HL-60 (cell line): ENCODE measurements around the gene CASKIN2.

Source experiments
- DNase-seq, 2 experiments: peaks; one replicate each; pipeline ENCODE4 v3.0.0-alpha.2; 2010 to 2020; ENCODE audit warnings: low read depth in 1 of 2, low spot score in 1 of 2
- H3K27ac ChIP-seq: fragments of 250-450 bp; sonication (Bioruptor Pico); replicated peaks from 2 replicates; pipeline ENCODE4 v1.5.1; 2020; ENCODE audit warnings: mild to moderate bottlenecking, moderate library complexity
- H3K27me3 ChIP-seq: fragments of 250-450 bp; sonication (Bioruptor Pico); 2 replicates; pipeline ENCODE4 v1.5.1; 2021; ENCODE audit warnings: mild to moderate bottlenecking, moderate library complexity; ENCODE audit not compliant: insufficient read depth, poor library complexity, severe bottlenecking
- H3K4me3 ChIP-seq: replicated peaks from 2 replicates; pipeline ENCODE4 v1.5.1; 2011; ENCODE audit warnings: mild to moderate bottlenecking, control low read depth, low read length; ENCODE audit not compliant: insufficient read depth
- CTCF ChIP-seq: IDR thresholded peaks from one replicate; pipeline ENCODE4 v1.5.1; 2011; ENCODE audit warnings: low read length, control low read depth, inconsistent platforms; ENCODE audit not compliant: insufficient read depth
- GABPA ChIP-seq: IDR thresholded peaks from 2 replicates; pipeline ENCODE4 v1.6.1; 2012; ENCODE audit warnings: low read depth
- POLR2AphosphoS5 ChIP-seq: IDR thresholded peaks from 2 replicates; pipeline ENCODE4 v1.6.1; 2012; ENCODE audit warnings: low read depth
- REST ChIP-seq: IDR thresholded peaks from 2 replicates; pipeline ENCODE4 v1.6.1; 2012; ENCODE audit warnings: low read depth; ENCODE audit not compliant: insufficient replicate concordance
- SPI1 ChIP-seq: IDR thresholded peaks from 2 replicates; pipeline ENCODE4 v1.6.1; 2012; ENCODE audit warnings: low read depth, mild to moderate bottlenecking, borderline replicate concordance

CASKIN2 gene

GRCh38 chr17:75524269-75524969 lies 9.1 kb upstream of the CASKIN2 start:
- no peak overlapping the region for H3K27ac ChIP-seq
- TF ChIP-seq SPI1 (no peak), GABPA (no peak), REST (no peak), CTCF (no peak), POLR2AphosphoS5 (no peak)
- DNase-seq = no peak
- H3K4me3 ChIP-seq = no peak overlapping the region
- peaks cover 4% of the 10 kb centered on the region for H3K27me3 ChIP-seq

GRCh38 chr17:75523647-75524046 lies 8.3 kb upstream of the CASKIN2 start:
- Histone ChIP-seq H3K4me3 (no peak overlapping the region), H3K27ac (no peak overlapping the region), H3K27me3 (peaks cover 4% of the 10 kb centered on the region)
- TF ChIP-seq REST = no peak
- no peak for TF ChIP-seq POLR2AphosphoS5
- TF ChIP-seq CTCF = no peak
- no peak for TF ChIP-seq GABPA
- TF ChIP-seq SPI1 = no peak
- no peak for DNase-seq

GRCh38 chr17:75521951-75522727 lies 6.8 kb upstream of the CASKIN2 start:
- no peak overlapping the region for H3K27ac ChIP-seq
- no peak for TF ChIP-seq CTCF
- TF ChIP-seq SPI1 = no peak
- no peak for TF ChIP-seq GABPA
- no peak for TF ChIP-seq REST
- TF ChIP-seq POLR2AphosphoS5 = no peak
- peaks cover 4% of the 10 kb centered on the region for H3K27me3 ChIP-seq
- DNase-seq = no peak
- H3K4me3 ChIP-seq = no peak overlapping the region
